Aortic smooth muscle cell (primary cell): Measurements from ENCODE around the gene H2BK1. TPM values are rescaled to one million over a fixed set of nuclear protein-coding genes. Genes with fewer than 3 reads are reported as not detected.

Experiments used
- total RNA-seq: library from RNA; depleted of rRNA; stranded (reverse); fragments of >200 nt; gene quantifications from 2 replicates; pipeline ENCODE4 v1.2.3, GENCODE V29; 2014

The H2BK1 gene
- total RNA-seq = not detected in 2 replicates

GRCh38 chr7:151210087-151210854 is at the start of gene H2BK1:
H2BK1 (minus strand) TSS chr7:151210488; CDS start chr7:151210318, 170 bp downstream.

GRCh38 chr7:151248346-151249033 is 38.2 kb upstream of the H2BK1 start, which contains the start of gene SMARCD3:
SMARCD3 (minus strand) TSS chr7:151248694; CDS start chr7:151248562, 132 bp downstream.

GRCh38 chr7:151232091-151232916 is 22.0 kb upstream of the H2BK1 start, which contains the start of gene CHPF2:
CHPF2 (plus strand) TSS chr7:151232483; CDS start chr7:151234012, 1,529 bp downstream.

GRCh38 chr7:151226875-151227782 is 16.8 kb upstream of the H2BK1 start, which contains the start of gene ABCF2:
ABCF2 (minus strand) TSS chr7:151227205; CDS start chr7:151226458, 747 bp downstream.

GRCh38 chr7:151186640-151187408 is 23.5 kb downstream of the H2BK1 start, which contains the start of gene ASB10:
ASB10 (minus strand) TSS chr7:151187250; CDS start chr7:151187130, 120 bp downstream.

GRCh38 chr7:151167197-151167961 is 42.9 kb downstream of the H2BK1 start, which contains the start of gene GBX1:
GBX1 (minus strand) TSS chr7:151167694; CDS start chr7:151167548, 146 bp downstream.

Other genes starting within 250 kb of the H2BK1 start
- under 0.01 TPM in 1 of 2 replicates, not detected in the other for gene KCNH2, start 232.2 kb downstream of the H2BK1 start, total RNA-seq
- 1.7 and 3.7 TPM in 2 replicates for gene NOS3, start 219.5 kb downstream of the H2BK1 start, total RNA-seq
- 0.06 TPM in 1 of 2 replicates, not detected in the other for gene ATG9B, start 186.0 kb downstream of the H2BK1 start, total RNA-seq
- gene ABCB8, start 182.0 kb downstream of the H2BK1 start, total RNA-seq = 19.0 and 25.9 TPM in 2 replicates
- gene ASIC3, start 162.0 kb downstream of the H2BK1 start, total RNA-seq = 0.06 TPM in 1 of 2 replicates, not detected in the other
- 28.7 and 30.8 TPM in 2 replicates for gene CDK5, start 152.6 kb downstream of the H2BK1 start, total RNA-seq
- gene SLC4A2, start 150.9 kb downstream of the H2BK1 start, total RNA-seq = 80.1 and 104 TPM in 2 replicates
- gene FASTK, start 129.7 kb downstream of the H2BK1 start, total RNA-seq = 72.1 and 82.5 TPM in 2 replicates
- 15.5 and 16.5 TPM in 2 replicates for gene TMUB1, start 127.0 kb downstream of the H2BK1 start, total RNA-seq
- 22.0 and 31.8 TPM in 2 replicates for gene AGAP3, start 124.0 kb downstream of the H2BK1 start, total RNA-seq
- not detected in 2 replicates for gene GBX1, start 42.8 kb downstream of the H2BK1 start, total RNA-seq
- not detected in 2 replicates for gene ASB10, start 23.2 kb downstream of the H2BK1 start, total RNA-seq
- gene ABCF2, start 16.7 kb upstream of the H2BK1 start, total RNA-seq = 41.2 and 62.4 TPM in 2 replicates
- gene CHPF2, start 22.0 kb upstream of the H2BK1 start, total RNA-seq = 73.6 and 82.2 TPM in 2 replicates
- 40.7 and 41.8 TPM in 2 replicates for gene SMARCD3, start 38.2 kb upstream of the H2BK1 start, total RNA-seq
- gene NUB1, start 131.3 kb upstream of the H2BK1 start, total RNA-seq = 52.6 and 54.7 TPM in 2 replicates
- gene WDR86, start 199.6 kb upstream of the H2BK1 start, total RNA-seq = 0.06 and 0.26 TPM in 2 replicates
- gene CRYGN, start 229.7 kb upstream of the H2BK1 start, total RNA-seq = 0.12 and 0.13 TPM in 2 replicates